K562 (cell line): Measurements from ENCODE around the gene VAMP8. TPM values are rescaled to one million over a fixed set of nuclear protein-coding genes. Genes with fewer than 3 reads are reported as not detected.

ENCODE experiments used
- ATAC-seq: fragments of 200-7000 bp; cut with Tn5 transposase; 3 replicates; pipeline ENCODE4 v1.9.1; 2020; ENCODE audit warnings: moderate library complexity
- BruUV-seq: library from RNA; stranded (reverse); fragments of 400-500 nt; replicated peaks from 2 replicates; lab custom pipeline; 2021; lab: Mats Ljungman, UMichigan
- CTCF ChIA-PET: fragments of 300-600 bp; formaldehyde crosslinking; extraction: SDS; loops from one replicate; lab custom pipeline; 2021; ENCODE audit warnings: low intra/inter-chr PET ratio; lab: Yijun Ruan, JAX
- POLR2A ChIA-PET: fragments of 300-600, 350-650 bp; sonication (Branson Sonifier 250); formaldehyde crosslinking; extraction: SDS; loops from one replicate; lab custom pipeline; 2021; ENCODE audit warnings: antibody characterized with exemption, inconsistent platforms; lab: Yijun Ruan, JAX
- DNase-seq, 4 experiments: peaks; one replicate each; pipeline versions ENCODE4 v3.0.0 to v3.0.0-alpha.2; 2011 to 2018; ENCODE audit warnings: low spot score in 3 of 4, mixed read lengths in 3 of 4; ENCODE audit errors: extremely low read depth in 1 of 4
- FAIRE-seq: peaks from 2 replicates; lab custom pipeline; 2011; peaks lifted over from hg19 to GRCh38; lab: Jason Lieb, UNC
- H2AFZ ChIP-seq: 2 replicates; pipeline ENCODE4 v1.6.0; 2011; ENCODE audit warnings: low read depth, low read length, control low read depth, inconsistent platforms
- H3K27ac ChIP-seq: fragments of 200-600 bp; 3 replicates; pipeline ENCODE4 v1.8.0; 2011; ENCODE audit warnings: low read depth, mild to moderate bottlenecking, control low read depth, inconsistent platforms, low read length, moderate library complexity, mixed read lengths; ENCODE audit errors: extremely low read depth
- H3K27me3 ChIP-seq, 2 experiments: fragments of 300-600 bp in 1 of 2; 2 replicates in 1 of 2; 3 replicates in 1 of 2; pipeline versions ENCODE4 v1.6.0 to v1.8.0; 2011; ENCODE audit warnings: inconsistent platforms in 2 of 2, low read length in 2 of 2, mild to moderate bottlenecking in 1 of 2, mixed read lengths in 1 of 2, moderate library complexity in 1 of 2; ENCODE audit not compliant: control insufficient read depth in 2 of 2, insufficient read depth in 2 of 2
- H3K36me3 ChIP-seq: fragments of 300-600 bp; 3 replicates; pipeline ENCODE4 v1.8.0; 2011; ENCODE audit warnings: mild to moderate bottlenecking, low read length, inconsistent platforms; ENCODE audit not compliant: control insufficient read depth, insufficient read depth
- H3K4me1 ChIP-seq, 2 experiments: fragments of 200-600 bp in 1 of 2; replicated peaks in 1 of 2; 2 replicates in 1 of 2; 3 replicates in 1 of 2; pipeline versions ENCODE4 v1.5.1 to v1.8.0; 2011; ENCODE audit warnings: inconsistent platforms in 2 of 2, low read length in 2 of 2, mild to moderate bottlenecking in 1 of 2, mixed read lengths in 1 of 2, moderate library complexity in 1 of 2; ENCODE audit not compliant: control insufficient read depth in 2 of 2, insufficient read depth in 2 of 2
- H3K4me2 ChIP-seq: 2 replicates; pipeline ENCODE4 v1.6.1; 2011; ENCODE audit warnings: low read length, control low read depth, inconsistent platforms, mixed read lengths; ENCODE audit not compliant: insufficient read depth
- H3K4me3 ChIP-seq: fragments of 200-600 bp; sonication (generic), shearing (Covaris generic); 2 replicates; pipeline ENCODE4 v1.5.1; 2016; ENCODE audit warnings: control low read depth, inconsistent platforms
- H3K79me2 ChIP-seq: fragments of 200-600 bp; 3 replicates; pipeline ENCODE4 v1.8.0; 2011; ENCODE audit warnings: low read length, inconsistent platforms; ENCODE audit not compliant: control insufficient read depth, insufficient read depth
- H3K9ac ChIP-seq, 2 experiments: 2 replicates each; pipeline versions ENCODE4 v1.6.0 to v1.6.1; 2011; ENCODE audit warnings: low read depth in 2 of 2, low read length in 2 of 2, control low read depth in 1 of 2, inconsistent platforms in 1 of 2, mild to moderate bottlenecking in 1 of 2, mixed read lengths in 1 of 2; ENCODE audit not compliant: insufficient read depth in 1 of 2
- H3K9me1 ChIP-seq: one replicate; pipeline ENCODE4 v1.6.0; 2011; ENCODE audit warnings: inconsistent platforms, mild to moderate bottlenecking, low read length, moderate library complexity; ENCODE audit not compliant: control insufficient read depth, insufficient read depth
- H3K9me3 ChIP-seq: replicated peaks from 2 replicates; pipeline ENCODE4 v1.5.1; 2011; ENCODE audit warnings: low read depth, low read length, inconsistent platforms; ENCODE audit not compliant: control insufficient read depth, insufficient read depth
- H4K20me1 ChIP-seq: replicated peaks from 2 replicates; pipeline ENCODE4 v1.6.1; 2011; ENCODE audit warnings: low read length, inconsistent platforms, mixed read lengths; ENCODE audit not compliant: control insufficient read depth, insufficient read depth
- FOSL1 ChIP-seq: fragments of 200-800 bp; sonication (Bioruptor generic); conservative IDR thresholded peaks from 2 replicates; pipeline ENCODE4 v1.6.1; 2016; ENCODE audit warnings: missing genetic modification characterization, missing compliant biosample characterization
- GABPA ChIP-seq: fragments of 200-800 bp; sonication (Bioruptor generic); conservative IDR thresholded peaks from 2 replicates; pipeline ENCODE4 v1.6.1; 2016; ENCODE audit warnings: low read depth, missing genetic modification characterization, missing compliant biosample characterization
- NFE2L1 ChIP-seq: fragments of 450-650 bp; IDR thresholded peaks from 2 replicates; pipeline ENCODE4 v1.6.1; 2016; ENCODE audit warnings: missing genetic modification characterization, low read depth, mild to moderate bottlenecking, missing compliant biosample characterization, moderate library complexity, borderline replicate concordance
- WGBS: fragments of 100-300 bp; shearing (Covaris generic); methylation state at CpG from one replicate; pipeline ENCODE4 v1.1.6; 2016; ENCODE audit warnings: low coverage, mixed read lengths; ENCODE audit not compliant: insufficient coverage; ENCODE audit errors: missing lambda C conversion rate; 5-methylcytosine and 5-hydroxymethylcytosine counted together
- in situ Hi-C: fragments of 300-500 bp; cut with MboI; formaldehyde crosslinking; loops from 4 replicates; pipeline ENCODE4 v1.15.0; 2018; ENCODE audit warnings: inconsistent platforms, mixed read lengths
- intact Hi-C: fragments of 100-400 bp; cut with micrococcal nuclease; formaldehyde crosslinking; loops from 2 replicates; pipeline ENCODE4 v1.14.2; 2022
- polyA plus RNA-seq, 8 experiments: library from polyadenylated mRNA; depleted of rRNA in 4 of 8; stranded (reverse) in 5 of 8; unstranded in 3 of 8; fragments of >200 nt; fragmentation: Nextera tagmentation in 2 of 8; fragmentation: Illumina TruSeq in 1 of 8; extraction: Ambion mirVana in 2 of 8; extraction: Trizol in 1 of 8; gene quantifications; 2 replicates each; pipeline versions ENCODE4 v1.2.1 to v1.2.3, GENCODE V29; 2011 to 2014; ENCODE audit warnings: inconsistent platforms in 1 of 8, missing spikeins in 1 of 8
- total RNA-seq, 7 experiments: library from RNA; depleted of rRNA in 6 of 7; stranded (reverse); fragments of >200 nt in 6 of 7; fragmentation: Illumina TruSeq in 2 of 7; extraction: Trizol in 2 of 7; gene quantifications; 2 replicates each; pipeline versions ENCODE4 v1.2.1 to v1.2.3, GENCODE V29; 2011 to 2021; ENCODE audit warnings: low replicate concordance in 1 of 7
- TF ChIP-seq, protein P1 (sequence below): fragments of 200-800 bp; sonication (Bioruptor generic); IDR thresholded peaks from 2 replicates; pipeline ENCODE4 v1.6.1; 2017; ENCODE audit warnings: missing genetic modification characterization, missing compliant biosample characterization

The VAMP8 gene
- total and polyA plus RNA-seq, 9 of the 15 experiments (the other 6 are each of a cell fraction or from before 2014, with no cell fraction given), result 107 to 571 (median 248) TPM

DNA sequence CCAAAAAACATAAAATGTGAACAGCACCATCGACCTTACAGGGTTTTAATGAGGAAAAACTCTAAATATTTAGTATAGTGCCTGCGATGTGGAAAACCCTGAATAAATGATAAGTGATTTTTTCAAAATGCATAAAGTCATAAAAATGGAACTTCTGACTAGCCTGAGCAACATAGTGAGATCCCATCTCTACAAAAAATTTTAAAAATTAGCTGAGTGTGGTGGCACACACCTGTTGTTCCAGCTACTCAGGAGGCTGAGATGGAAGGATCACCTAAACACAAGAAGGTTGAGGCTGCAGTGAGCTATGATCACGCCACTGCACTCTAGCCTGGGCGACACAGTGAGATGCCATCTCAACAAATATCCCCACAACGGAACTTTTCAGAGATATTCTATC is 20.3 kb upstream of the VAMP8 start:
- POLR2A ChIA-PET, result interaction anchor here (0.8 to 24.3 kb wide), 4 partner anchors 12 to 139 kb away, joined by 3 to 1576 read pairs (median 181); partner anchors contain the start of genes CAPG, MAT2A, RNF181 and SH2D6
- in situ Hi-C loops (loop anchor here (5.0 kb wide), 1 partner anchor 140 kb away; the partner anchor contains the start of gene SH2D6), intact Hi-C loops (no loop called here)
- DNase-seq (no peak), ATAC-seq (no peak), FAIRE-seq (no peak)
- no peak overlapping the region for H2AFZ ChIP-seq
- H4K20me1 ChIP-seq, result no peaks in the 10 kb centered on the region
- H3K4me2 ChIP-seq, result no peak overlapping the region
- H3K4me1 ChIP-seq, result peaks cover 12 to 13% of the 10 kb centered on the region in 2 experiments; a peak in 4 of 5 replicates
- no peak overlapping the region for H3K9ac ChIP-seq
- no TSS peak for BruUV-seq
- H3K79me2 ChIP-seq, result peaks cover 35% of the 10 kb centered on the region
- peaks cover 3% of the 10 kb centered on the region for H3K9me1 ChIP-seq
- no peak overlapping the region for H3K4me3 ChIP-seq
- TF ChIP-seq GABPA (tag), result no peak
- TF ChIP-seq NFE2L1, result no peak
- no peak overlapping the region for H3K27ac ChIP-seq
- peaks cover 64% of the 10 kb centered on the region for H3K36me3 ChIP-seq
- CTCF ChIA-PET, result no interaction called here
- H3K9me3 ChIP-seq, result no peaks in the 10 kb centered on the region
- WGBS, result 90% methylated on average over 5 of the region's 5 CpGs
- H3K27me3 ChIP-seq, result no peaks in the 10 kb centered on the region

DNA sequence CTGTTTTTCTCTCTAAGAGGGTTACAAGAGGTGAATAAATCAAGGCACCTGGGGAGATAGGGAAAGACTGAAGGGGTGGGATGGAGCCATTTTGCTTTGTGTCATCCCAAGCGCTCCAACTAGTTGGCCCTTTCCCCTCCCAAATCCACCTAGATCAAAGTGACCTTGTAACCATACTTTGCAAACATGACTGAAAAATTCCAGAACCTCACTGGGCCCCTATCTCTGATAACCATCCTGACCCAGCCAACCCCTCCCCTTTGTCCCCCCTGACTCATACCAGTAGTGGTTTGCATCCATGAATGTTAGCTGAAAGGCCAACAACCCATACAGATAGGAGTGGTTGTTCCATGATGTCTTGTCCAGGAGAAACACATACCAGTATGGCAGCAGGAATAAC is 19.2 kb upstream of the VAMP8 start:
- no peak overlapping the region for H3K4me3 ChIP-seq
- H2AFZ ChIP-seq, result no peak overlapping the region
- FAIRE-seq (no peak), DNase-seq (peak in 1 of 4 experiments; percentile 43), ATAC-seq (no peak)
- H3K9me3 ChIP-seq, result no peaks in the 10 kb centered on the region
- peak overlapping the region; percentile 24; the same call in 1 of the 2 replicates for H3K4me2 ChIP-seq
- no peak overlapping the region for H3K27ac ChIP-seq
- CTCF ChIA-PET, result no interaction called here
- H3K36me3 ChIP-seq, result peaks cover 54% of the 10 kb centered on the region
- POLR2A ChIA-PET, result interaction anchor here (16.3 kb wide), 1 partner anchor 13 kb away, joined by 358 read pairs; the partner anchor contains the start of gene MAT2A
- no peaks in the 10 kb centered on the region for H4K20me1 ChIP-seq
- 100% methylated on average over 1 of the region's 1 CpG for WGBS
- intact Hi-C loops (no loop called here), in situ Hi-C loops (loop anchor here (5.0 kb wide), 1 partner anchor 141 kb away; the partner anchor contains the start of gene SH2D6)
- H3K27me3 ChIP-seq, result no peaks in the 10 kb centered on the region
- peaks cover 35% of the 10 kb centered on the region for H3K79me2 ChIP-seq
- peaks cover 3% of the 10 kb centered on the region for H3K9me1 ChIP-seq
- H3K4me1 ChIP-seq, result peaks cover 13 to 15% of the 10 kb centered on the region in 2 experiments; a peak in 4 of 5 replicates
- H3K9ac ChIP-seq, result no peak overlapping the region
- BruUV-seq, result no TSS peak
- TF ChIP-seq, protein P1, sequence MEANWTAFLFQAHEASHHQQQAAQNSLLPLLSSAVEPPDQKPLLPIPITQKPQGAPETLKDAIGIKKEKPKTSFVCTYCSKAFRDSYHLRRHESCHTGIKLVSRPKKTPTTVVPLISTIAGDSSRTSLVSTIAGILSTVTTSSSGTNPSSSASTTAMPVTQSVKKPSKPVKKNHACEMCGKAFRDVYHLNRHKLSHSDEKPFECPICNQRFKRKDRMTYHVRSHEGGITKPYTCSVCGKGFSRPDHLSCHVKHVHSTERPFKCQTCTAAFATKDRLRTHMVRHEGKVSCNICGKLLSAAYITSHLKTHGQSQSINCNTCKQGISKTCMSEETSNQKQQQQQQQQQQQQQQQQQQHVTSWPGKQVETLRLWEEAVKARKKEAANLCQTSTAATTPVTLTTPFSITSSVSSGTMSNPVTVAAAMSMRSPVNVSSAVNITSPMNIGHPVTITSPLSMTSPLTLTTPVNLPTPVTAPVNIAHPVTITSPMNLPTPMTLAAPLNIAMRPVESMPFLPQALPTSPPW (CRISPR knock-in tag), result peak; percentile 59
- peak; percentile 90 for TF ChIP-seq FOSL1 (tag)
